GM12892 (cell line): ENCODE measurements around the gene RDM1.

Source experiments
- DNase-seq: peaks from one replicate; pipeline ENCODE4 v3.0.0; 2011; ENCODE audit not compliant: insufficient read length
- FAIRE-seq: peaks from 2 replicates; lab custom pipeline; 2011; peaks lifted over from hg19 to GRCh38; lab: Jason Lieb, UNC
- POLR2A ChIP-seq: IDR thresholded peaks from 2 replicates; pipeline ENCODE4 v1.6.1; 2011; ENCODE audit warnings: low read depth, low read length, control low read depth
- POLR2AphosphoS5 ChIP-seq: IDR thresholded peaks from 2 replicates; pipeline ENCODE4 v1.6.1; 2011; ENCODE audit warnings: low read depth, low read length, control low read depth
- TAF1 ChIP-seq: IDR thresholded peaks from 2 replicates; pipeline ENCODE4 v1.6.1; 2011; ENCODE audit warnings: low read depth, mild to moderate bottlenecking, control low read depth, low read length, borderline replicate concordance

Gene RDM1

DNA sequence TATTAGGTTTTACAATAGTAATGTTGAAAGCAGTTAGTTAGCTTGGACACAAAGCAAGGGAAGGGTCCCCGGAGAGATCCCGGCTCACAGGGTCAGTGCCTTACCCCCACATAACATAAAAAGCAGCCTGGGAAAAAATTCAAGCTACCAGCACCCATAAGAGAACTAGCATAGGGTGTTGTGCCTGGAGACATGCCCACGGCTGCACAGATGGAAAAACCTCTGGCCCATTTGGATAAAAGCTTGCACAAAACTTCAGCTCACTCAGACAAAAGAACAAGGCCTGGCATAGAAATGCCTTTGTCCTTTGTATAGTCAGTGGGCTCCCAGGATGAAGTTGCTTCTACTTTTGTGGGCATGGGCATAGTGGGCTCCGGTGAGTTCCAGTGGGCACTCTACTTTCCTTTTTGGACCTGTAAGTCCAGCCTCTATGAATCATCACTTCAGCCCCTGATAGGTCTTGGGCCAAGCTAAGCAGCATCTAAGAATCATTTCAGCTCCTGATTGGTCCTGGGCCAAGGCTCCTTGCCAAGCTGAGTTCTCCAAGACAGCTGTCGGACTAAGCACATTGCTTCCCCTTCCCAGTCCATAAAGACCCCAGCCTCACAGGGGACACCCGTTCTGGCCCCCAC lies 1.3 kb upstream of the RDM1 start:
- DNase-seq: no peak
- TF ChIP-seq POLR2AphosphoS5 (no peak), TAF1 (no peak), POLR2A (no peak)
- FAIRE-seq: no peak

DNA sequence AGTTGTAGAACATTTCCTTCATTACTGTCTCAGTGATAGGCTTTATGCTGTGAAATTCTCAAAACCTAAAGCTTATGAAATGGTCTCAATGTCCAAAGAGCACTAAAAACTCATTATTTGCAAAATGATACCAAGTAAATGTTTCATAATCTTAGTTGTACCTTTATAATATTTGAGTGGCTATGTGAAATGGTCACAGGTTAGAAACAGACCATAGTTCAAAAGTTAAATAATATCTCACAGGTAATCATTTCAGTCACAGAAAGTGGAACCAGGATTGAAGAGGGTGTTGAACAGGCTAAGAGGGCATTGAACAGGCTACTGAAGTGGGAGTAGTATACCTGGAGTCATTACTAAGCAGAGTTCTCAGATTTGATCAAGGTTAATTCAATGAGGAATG lies 2.9 kb downstream of the RDM1 start:
- TF ChIP-seq POLR2AphosphoS5 (no peak), POLR2A (no peak), TAF1 (no peak)
- FAIRE-seq: no peak

DNA sequence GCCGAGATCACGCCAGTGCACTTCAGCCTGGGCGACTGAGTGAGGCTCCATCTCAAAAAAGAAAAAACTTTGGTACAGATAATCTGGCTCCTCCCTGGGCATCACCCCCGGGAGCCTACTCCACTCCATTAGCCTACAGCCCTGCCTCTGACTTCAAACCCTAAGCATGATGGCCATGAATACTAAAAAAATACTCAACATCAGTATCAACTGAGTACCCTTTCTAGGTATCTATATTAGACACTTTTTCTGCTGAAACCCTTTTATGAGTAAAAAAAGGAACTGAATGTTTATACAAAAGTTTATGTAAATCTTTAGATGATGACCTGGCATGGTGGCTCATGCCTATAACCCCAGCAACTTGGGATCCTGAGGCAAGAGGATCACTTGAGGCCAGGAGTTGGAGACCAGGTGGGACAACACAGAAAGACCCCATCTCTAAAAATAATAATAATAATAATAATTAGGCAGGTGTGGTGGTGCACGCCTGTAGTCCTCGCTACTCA lies 6.9 kb downstream of the RDM1 start:
- TF ChIP-seq POLR2AphosphoS5: no peak
- no peak for TF ChIP-seq TAF1
- TF ChIP-seq POLR2A: no peak
- DNase-seq (no peak), FAIRE-seq (no peak)

More for the DNA sequence above, 2.9 kb downstream of the RDM1 start:
- no peak for DNase-seq

DNA sequence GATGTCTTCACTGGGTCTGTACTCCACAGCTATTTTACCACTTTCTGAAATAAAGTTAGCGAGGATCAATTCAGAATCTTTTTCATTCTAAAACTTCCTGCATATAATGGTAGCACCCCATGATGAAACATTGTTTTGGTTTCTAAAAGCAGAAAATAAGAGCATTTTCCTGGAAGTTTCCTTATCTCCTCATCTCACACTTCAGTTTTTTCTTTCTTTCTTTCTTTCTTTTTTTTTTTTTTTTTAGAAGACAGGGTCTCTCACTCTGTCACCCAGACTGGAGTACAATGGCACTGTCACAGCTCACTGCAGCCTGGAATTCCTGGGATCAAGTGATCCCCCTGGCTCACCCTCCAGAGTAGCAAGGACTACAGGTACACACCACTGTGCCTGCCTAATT lies 10.3 kb downstream of the RDM1 start:
- no peak for DNase-seq
- no peak for TF ChIP-seq TAF1
- no peak for TF ChIP-seq POLR2AphosphoS5
- TF ChIP-seq POLR2A: no peak
- FAIRE-seq: no peak

DNA sequence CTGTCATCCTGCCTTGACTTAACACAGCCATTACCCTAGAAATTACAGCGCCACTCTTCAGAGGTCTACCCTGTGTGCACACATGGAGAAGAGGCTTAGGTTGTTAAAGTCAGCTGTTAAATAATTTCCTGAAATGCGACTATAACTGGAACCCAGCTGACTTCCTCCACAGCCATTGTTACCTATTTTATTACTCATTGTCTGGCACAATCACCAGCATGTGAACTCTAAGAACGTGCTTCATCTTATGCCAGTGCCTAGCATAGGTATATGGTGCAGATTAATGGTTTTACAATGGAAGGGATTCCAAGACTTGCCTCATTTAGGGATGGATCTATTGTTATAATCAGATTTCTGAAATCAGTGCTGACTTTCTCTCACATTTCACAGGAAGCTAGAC lies 11.9 kb downstream of the RDM1 start:
- FAIRE-seq (no peak), DNase-seq (no peak)
- no peak for TF ChIP-seq POLR2AphosphoS5
- TF ChIP-seq TAF1: no peak
- TF ChIP-seq POLR2A: no peak

DNA sequence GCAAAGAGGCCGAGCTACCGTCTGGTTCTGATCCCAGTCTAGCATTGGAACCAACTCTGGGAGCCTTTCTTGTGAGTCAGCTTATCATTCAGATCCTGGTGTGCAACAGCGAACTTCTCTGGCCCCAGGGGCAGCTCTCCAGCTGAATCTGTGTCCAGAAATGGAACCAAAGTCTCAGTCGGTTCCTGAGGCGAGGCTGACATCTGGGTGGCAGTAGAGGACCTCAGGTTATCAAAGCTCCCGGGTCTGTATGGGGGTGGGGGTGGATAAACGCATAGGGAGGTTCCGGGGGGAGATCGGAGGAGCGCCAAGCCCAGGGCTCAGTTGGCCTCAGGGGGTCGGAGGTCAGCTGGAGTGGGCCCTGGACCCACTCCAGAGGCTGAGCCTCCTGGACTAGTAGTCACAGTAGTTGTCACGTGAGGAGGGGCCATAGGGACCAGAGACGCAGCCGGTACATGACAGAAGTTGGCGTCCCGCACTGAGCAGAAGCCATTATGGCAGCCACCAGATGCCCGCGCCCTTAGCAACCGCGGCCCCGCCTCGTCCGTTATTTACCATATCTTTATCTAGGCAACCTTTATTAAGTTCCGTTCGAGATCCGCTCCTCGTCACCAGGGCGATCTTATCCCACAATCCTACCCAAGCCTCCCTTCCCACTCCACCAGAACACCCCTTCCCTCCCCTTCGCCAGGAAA lies 12.9 kb downstream of the RDM1 start:
- DNase-seq: no peak
- no peak for FAIRE-seq
- TF ChIP-seq POLR2AphosphoS5: no peak
- TF ChIP-seq TAF1: no peak
- no peak for TF ChIP-seq POLR2A

DNA sequence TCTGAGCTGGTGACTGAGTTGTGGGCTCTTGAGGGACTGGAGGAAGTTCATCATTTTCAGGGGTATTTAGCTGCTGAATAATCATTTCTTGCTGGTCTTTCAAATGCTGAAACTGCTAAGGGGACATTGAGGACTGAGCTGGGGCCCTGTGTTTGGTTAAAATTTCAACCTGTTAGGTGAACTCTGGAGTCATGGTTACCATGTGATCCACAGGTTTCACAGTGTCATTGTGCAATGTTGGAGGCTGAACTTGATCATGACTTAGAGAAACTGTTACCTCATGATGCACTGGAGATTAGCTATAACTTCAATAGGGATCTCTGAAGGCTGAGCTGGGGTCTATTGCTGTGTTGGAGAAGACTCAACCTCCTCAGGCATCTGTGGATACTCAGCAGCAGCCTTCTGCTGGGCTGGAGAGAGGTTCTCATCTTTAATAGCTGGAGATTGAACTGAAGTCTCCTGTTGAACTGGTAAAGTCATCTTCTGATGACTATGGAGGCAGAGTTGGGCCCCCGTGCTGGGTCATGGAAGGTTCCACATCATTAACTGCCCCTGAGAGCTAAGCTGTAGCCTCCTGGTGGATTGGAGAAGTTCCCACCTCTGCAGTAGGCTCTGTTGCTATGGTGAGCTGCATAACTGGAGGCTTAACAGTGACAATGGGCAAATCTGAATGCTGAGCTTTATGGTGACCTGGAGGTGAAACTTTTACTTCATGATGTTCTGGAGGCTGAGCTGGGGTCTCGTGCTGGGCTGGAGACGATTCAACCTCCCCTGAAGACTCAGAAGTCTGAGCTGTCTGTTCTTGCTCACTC lies 15.2 kb downstream of the RDM1 start:
- DNase-seq: no peak
- TF ChIP-seq POLR2A (no peak), TAF1 (no peak)
- no peak for FAIRE-seq

DNA sequence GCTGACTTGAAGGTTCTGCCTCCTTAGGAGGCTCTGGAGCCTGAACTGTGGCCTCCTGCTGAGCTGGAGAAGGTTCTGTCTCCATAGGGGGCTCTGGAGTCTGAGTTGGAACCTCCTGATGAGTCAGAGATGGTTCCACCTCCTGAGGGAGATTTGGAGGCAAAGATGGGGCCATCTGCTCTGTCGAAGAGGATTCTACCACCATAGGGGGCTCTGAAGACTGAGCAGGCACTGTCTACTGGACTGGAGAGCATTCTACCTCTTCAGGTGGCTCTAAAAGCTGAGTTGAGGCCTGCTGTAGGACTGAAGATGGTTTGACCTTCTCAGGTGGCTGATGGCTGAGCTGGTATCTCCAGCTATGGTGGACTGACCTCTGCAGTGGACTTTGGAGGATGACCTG lies 16.2 kb downstream of the RDM1 start:
- TF ChIP-seq POLR2AphosphoS5 (no peak), POLR2A (no peak), TAF1 (no peak)
- FAIRE-seq (no peak), DNase-seq (no peak)

DNA sequence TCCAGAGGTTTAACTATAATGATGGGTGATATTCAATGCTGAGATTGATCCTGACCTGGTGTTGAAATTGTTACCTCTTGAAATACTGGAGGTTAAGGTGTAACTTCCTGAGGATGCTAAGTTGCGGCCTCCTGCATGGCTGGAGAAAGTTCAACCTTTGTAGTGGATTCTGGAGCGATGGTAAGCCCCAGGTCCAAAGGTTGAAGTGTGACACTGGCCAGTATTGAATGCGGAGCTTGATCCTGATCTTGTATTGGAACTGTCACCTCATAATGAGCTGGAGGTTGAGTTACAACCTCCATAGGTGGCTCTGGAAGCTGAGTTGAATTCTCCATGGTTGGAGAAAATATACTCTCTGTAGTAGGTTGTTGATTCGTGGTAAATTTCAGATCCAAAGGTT lies 17.0 kb downstream of the RDM1 start:
- TF ChIP-seq POLR2A: no peak
- no peak for TF ChIP-seq POLR2AphosphoS5
- no peak for TF ChIP-seq TAF1
- no peak for DNase-seq
- FAIRE-seq: no peak

DNA sequence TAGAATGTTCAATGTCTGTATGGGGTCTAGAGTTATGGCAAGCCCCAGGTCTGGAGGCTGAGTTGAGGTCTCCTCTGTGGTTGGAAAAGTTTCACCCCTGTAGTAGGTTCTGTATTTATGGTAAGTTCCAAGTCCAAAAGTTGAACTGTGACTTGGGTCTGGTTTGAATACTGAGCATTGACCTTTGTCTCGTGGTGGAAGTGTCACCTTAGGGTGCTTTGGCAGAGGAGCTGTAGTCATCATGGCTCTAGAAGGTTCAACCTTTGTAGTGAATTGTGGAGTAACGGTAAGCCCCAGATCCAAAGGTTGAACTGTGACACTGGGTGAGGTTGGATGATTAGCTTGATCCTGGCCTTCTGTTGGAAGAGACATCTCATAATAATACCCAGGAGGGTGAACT lies 17.6 kb downstream of the RDM1 start:
- no peak for FAIRE-seq
- TF ChIP-seq TAF1: no peak
- no peak for TF ChIP-seq POLR2AphosphoS5
- no peak for TF ChIP-seq POLR2A
- DNase-seq: no peak

DNA sequence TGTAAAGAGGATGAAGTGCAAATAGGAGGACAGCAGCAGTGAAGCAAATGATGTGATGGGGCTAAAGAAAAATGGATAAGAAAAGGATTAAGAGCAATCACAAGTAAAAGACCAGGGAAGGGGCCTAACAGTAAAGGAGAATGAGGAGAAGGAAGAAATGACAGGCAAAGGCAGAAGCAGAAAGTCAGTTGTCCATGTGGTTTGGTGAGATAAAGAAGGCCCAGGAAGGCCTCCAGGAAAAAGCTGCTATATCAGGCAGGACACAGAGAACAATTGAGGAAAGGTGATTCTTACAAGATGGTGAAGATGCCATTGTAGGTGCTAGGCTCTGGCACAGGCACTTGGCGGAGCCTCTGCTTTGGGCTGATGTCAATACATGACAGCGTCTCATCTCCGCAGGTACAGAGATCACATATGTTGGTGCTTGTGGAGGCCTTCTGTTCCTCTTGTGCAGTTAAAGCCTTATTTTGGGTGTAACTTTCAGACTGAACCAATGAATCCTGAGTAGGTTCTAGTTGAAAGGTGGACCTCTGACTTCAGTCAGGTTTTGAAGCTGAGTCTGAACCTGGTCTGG lies 18.1 kb downstream of the RDM1 start:
- FAIRE-seq (no peak), DNase-seq (no peak)
- no peak for TF ChIP-seq POLR2A
- TF ChIP-seq POLR2AphosphoS5: no peak
- no peak for TF ChIP-seq TAF1
